Measurements from ENCODE around the gene KLHL11. TPM values are rescaled to one million over a fixed set of nuclear protein-coding genes. Genes with fewer than 3 reads are reported as not detected.
"Not testable (repeated sequence)": the region's sequence is repeated elsewhere in the genome, so short reads cannot be mapped to it uniquely, and the experiment has no call there.

The KLHL11 gene
- total RNA-seq, 2 donors from 2014 or later: 14.1 to 29.3 TPM

DNA sequence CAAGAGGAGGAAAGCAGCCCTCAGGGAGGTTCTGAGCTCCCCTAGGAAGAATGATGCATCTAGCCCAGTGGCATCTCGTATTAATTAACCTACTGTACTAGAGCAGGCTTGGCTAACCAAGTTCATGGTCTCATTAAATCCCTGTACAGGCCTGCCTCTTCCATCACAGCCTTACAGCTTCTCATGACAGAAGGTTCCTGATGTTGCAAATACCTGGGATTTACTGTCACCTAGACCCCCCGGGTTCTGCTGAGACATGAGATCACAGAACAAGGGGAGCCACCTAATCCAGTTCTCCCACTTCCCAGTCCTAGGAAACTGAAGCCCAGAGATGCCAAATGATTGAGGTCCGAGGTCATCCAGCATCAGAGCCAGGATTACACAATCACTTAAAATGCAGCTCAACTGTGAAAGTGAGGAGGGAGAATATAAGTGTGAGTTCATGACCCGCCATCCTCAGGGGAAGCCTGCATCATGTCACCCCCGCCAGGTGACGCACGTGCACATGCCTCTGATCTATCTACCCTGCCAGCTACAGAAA is 29.6 kb upstream of the KLHL11 start:
- H3K27ac Mint-ChIP-seq: peak overlapping the region in 1 of 2 donors; percentile 68
- ATAC-seq (no peak), DNase-seq (ENCODE audit: low spot score in 2 of 2) (no peak)
- H3K9me3 Mint-ChIP-seq: no peaks in the 10 kb centered on the region
- H3K36me3 Mint-ChIP-seq: peaks cover 0 to 6% of the 10 kb centered on the region in 2 donors

DNA sequence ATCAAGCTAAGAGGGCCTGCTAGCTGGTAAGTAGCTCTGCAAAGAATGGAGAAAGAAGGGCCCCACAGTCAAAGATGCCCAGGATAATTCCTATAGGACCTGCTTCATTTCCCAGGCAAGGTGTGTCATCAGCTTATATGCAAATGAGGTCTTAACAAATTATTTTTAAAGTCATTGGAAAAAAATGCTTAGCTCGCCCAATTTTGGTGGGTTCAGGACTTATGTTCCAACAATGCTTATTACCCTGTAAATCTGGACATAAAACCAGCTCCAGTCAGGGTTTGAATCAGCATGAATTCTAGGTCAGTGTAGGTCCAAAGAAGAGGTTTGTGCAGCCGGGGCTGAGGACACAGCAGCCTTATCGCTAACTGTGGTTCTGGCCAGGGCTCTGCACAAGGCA is 28.2 kb upstream of the KLHL11 start:
- peaks cover 0 to 10% of the 10 kb centered on the region in 2 donors for H3K36me3 Mint-ChIP-seq
- no peak for DNase-seq (ENCODE audit: low spot score in 2 of 2)
- no peak overlapping the region for H3K27ac Mint-ChIP-seq
- no peaks in the 10 kb centered on the region for H3K9me3 Mint-ChIP-seq
- ATAC-seq: no peak

DNA sequence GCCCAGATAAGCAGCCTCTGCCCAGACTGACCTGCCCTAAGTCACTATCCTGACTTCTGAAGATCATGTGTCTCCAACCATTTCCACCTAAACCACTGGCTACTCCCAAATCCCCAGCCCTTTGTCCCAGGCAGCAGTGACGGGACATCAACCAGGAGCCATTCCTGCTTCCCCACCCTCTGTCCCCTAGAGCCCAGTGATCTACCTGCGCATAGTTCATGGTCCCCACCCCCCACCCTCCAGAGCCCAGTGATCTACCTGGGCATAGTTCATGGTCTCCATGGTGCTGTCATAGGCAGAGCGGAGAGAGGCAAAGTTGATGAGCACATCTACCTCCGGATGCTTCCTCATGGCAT is 26.8 kb upstream of the KLHL11 start:
- DNase-seq (ENCODE audit: low spot score in 2 of 2): no peak
- no peaks in the 10 kb centered on the region for H3K9me3 Mint-ChIP-seq
- H3K27ac Mint-ChIP-seq: peak overlapping the region in 1 of 2 donors; percentile 85
- H3K36me3 Mint-ChIP-seq: peaks cover 0 to 14% of the 10 kb centered on the region in 2 donors
- no peak for ATAC-seq

DNA sequence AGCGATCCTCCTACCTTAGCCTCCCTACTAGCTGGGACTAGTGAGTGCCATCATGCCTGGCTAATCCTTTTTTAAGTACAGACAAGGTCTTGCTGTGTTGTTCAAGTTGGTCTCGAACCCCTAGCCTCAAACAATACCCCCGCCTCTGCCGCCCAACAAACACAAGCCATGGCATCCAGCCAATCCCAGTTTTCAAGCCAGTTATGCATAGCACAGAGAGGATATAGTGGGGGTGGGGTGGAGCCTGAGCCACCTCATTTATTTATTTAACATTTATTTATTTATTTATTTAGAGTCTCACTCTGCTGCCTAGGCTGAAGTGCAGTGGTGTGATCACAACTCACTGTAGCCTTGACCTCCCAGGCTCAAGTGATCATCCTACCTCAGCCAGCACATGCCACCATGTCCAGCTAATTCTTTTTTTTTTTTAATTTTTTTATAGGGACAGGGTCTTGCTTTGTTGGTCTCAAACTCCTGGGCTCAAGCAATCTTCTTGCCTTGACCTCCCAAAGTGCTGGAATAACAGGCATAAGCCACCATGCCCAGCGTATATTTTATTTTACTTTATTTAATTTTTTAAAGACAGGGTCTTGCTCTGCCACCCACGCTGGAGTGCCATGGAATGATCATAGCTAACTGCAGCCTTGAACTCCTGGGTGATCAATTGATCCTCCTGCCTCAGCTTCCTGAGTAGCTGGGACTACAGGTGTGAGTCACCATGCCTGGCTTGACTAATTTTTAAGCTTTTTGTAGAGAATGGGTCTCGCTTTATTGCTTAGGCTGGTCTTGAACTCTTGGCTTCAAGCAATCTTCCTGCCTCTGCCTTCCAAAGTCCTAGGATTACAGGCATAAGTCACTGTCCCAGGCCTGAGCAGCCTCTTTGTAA is 26.2 kb upstream of the KLHL11 start:
- Mint-ChIP-seq H3K27ac (peak overlapping the region in 1 of 2 donors; percentile 85), H3K9me3 (no peaks in the 10 kb centered on the region), H3K36me3 (peaks cover under 1 to 16% of the 10 kb centered on the region in 2 donors)
- DNase-seq (ENCODE audit: low spot score in 2 of 2) (no peak), ATAC-seq (no peak)

DNA sequence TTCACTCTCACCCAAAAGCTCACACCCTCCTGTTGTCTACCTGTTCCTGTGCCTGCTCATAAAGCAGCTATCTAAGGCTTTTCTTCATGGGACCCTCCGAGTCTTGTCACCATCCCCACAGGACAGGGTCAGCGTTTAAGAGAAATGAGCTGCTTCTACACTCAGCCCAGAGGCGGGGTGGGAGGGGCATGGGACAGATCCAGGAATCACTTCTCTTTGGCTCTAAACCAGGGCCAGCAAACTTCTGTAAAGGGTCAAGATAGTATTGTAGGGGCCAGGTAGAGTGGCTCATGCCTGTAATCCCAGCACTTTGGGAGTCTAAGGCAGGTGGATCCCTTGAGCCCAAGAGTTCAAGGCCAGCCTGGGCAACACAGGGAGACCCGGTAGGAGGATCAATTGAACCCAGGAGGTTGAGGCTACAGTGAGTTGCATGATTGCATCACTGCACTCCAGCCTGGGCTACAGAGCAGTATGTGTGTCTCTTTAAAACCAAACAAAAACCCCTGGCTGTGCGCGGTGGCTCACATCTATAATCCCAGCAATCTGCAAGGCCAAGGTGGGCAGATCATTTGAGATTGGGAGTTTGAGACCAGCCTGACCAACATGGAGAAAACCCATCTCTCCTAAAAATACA is 23.2 kb upstream of the KLHL11 start:
- ATAC-seq (no peak), DNase-seq (ENCODE audit: low spot score in 2 of 2) (no peak)
- Mint-ChIP-seq H3K9me3 (no peaks in the 10 kb centered on the region), H3K36me3 (peaks cover 14 to 25% of the 10 kb centered on the region in 2 donors), H3K27ac (peak overlapping the region in 1 of 2 donors; percentile 60)

DNA sequence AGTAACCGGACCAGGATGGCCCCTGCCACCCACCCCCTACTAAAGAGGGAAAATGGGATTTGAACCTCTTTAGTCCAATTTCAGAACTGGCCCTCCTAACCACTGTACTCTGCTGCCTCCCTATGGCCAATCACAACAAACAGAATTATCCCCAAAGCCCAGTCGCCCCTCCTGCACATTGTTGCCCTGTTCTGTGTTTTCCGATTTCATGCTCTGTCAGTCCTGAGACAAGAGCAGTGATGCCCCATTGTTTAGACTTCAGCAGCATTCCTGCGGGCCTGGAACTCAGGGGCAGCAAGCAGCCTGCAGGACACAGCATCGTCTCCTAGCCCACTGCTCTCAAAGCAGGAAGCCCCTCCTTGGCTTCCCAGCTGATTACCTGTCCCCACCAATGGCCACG is 20.5 kb upstream of the KLHL11 start:
- Mint-ChIP-seq H3K27ac (no peak overlapping the region), H3K9me3 (no peaks in the 10 kb centered on the region), H3K36me3 (peaks cover 19 to 20% of the 10 kb centered on the region in 2 donors)
- DNase-seq (ENCODE audit: low spot score in 2 of 2) (no peak), ATAC-seq (no peak)

DNA sequence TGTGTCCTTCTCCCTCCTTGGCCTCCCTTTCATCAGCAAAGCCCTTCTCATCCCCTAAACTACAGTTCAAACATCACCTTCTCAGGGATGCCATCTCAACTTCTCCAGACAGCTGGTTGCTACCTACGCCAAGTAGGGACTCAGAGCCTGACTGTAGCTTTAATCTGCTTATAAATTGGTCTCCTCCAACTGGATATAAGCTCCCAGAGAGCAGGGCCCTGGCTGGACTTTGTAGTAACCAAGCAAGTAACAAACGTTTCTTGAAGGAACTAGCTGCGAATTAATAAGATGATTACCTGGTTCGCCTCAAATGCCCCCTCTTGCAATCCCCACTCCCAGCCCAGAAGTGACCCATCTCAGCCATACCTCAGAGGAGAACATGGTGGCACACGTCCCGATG is 17.5 kb upstream of the KLHL11 start:
- Mint-ChIP-seq H3K9me3 (no peaks in the 10 kb centered on the region), H3K36me3 (peaks cover 24% of the 10 kb centered on the region in 2 donors), H3K27ac (peak overlapping the region in 1 of 2 donors; percentile 22)
- no peak for ATAC-seq
- DNase-seq (ENCODE audit: low spot score in 2 of 2): no peak

DNA sequence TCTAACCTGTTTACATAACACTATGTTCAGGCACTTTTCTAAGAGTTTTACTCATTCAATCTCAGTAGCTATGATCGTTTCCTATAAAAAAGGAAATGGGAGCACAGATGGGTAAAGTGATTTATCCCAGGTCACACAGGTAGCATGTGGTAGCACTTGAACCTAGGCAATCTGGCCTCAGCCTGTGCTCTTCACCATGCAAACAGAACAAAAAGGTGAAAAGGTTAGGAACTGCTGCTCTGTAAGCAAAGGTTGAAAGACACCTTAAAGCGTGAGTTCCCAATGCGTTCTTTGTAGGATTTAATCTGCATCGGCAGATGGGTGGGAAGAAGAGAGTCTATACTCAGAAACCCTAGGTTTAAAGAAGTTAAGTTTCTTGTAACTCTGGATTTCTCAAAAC is 14.9 kb upstream of the KLHL11 start:
- DNase-seq (ENCODE audit: low spot score in 2 of 2) (no peak), ATAC-seq (no peak)
- H3K27ac Mint-ChIP-seq: peak overlapping the region in 1 of 2 donors; percentile 44
- H3K36me3 Mint-ChIP-seq: peaks cover 15 to 27% of the 10 kb centered on the region in 2 donors
- H3K9me3 Mint-ChIP-seq: no peaks in the 10 kb centered on the region

DNA sequence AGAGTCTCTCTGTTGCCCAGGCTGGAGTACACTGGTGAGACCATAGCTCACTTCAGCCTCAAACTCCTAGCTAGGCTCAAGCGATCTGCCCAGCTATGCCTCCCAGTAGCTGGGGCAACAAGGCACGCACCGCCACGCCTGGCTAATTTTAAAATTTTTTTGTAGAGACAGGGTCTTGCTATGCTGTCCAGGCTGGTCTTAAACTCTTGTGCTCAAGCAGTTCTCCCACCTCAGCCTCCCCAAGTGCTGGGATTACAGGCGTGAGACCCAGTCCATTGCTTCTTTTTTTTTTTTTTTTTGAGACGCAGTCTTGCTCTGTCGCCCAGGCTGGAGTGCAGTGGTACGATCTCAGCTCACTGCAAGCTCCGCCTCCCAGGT is 9.1 kb upstream of the KLHL11 start:
- ATAC-seq; H3K27ac Mint-ChIP-seq; H3K9me3 Mint-ChIP-seq; DNase-seq (ENCODE audit: low spot score in 2 of 2): not testable (repeated sequence)
- peaks cover 8 to 46% of the 10 kb centered on the region in 2 donors for H3K36me3 Mint-ChIP-seq

DNA sequence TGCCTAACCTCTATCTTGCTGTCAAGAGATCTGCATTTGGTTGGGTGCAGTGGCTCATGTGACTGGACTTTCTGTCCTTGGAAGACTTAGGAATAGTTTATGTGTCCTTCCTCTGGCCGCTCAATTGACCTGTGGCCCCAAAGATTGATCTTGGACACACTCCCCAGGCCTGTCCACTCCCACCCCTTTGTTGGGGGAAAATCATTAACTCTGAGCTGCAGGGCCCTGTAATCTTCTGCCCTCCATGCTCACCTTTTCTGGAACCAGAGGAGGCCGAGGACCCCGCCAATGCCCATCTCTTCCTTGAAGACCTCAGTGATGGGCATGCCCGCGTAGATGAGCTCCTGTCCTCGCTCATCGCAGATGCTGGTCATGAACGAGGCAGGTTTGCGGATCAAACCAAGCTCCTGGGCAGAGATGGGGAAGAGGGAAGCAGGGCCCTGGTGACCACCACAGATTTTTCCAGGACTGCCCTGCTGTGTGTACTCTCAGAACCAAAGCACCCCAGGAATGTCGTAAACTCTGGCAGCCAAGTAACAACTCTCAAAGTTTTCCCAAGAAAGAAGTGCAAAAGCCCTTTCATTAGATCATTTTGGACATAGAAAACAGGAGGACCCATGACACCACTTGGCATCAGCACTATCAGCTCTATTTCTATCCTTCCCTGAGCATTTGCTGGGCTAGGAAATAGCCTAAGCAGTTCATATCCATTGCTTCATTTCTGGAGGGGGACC is 8.5 kb upstream of the KLHL11 start:
- Mint-ChIP-seq H3K9me3 (no peaks in the 10 kb centered on the region), H3K27ac (peak overlapping the region in 1 of 2 donors; percentile 32), H3K36me3 (peaks cover 8 to 46% of the 10 kb centered on the region in 2 donors)
- DNase-seq (ENCODE audit: low spot score in 2 of 2) (no peak), ATAC-seq (no peak)

DNA sequence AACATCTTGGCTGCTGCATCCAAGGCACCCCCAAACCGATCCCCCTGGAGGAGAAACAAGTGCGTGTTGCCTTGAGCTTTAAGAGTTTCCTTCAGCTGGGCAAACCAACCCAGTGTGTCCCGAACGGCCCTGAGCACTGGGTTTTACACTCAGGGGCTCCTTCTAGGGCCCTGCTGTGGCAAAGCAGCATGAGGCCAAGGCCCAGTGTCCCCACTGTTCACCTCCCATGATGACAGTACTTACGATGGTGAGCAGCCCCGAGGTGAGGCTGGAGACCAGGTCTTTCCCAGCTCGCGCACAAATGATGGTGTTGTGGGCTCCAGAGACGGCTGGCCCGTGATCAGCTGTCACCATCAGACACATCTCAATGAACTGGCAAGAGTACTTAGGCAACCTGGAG is 6.6 kb upstream of the KLHL11 start:
- Mint-ChIP-seq H3K27ac (peak overlapping the region; percentile 46 to 68), H3K36me3 (peaks cover 8 to 28% of the 10 kb centered on the region in 2 donors), H3K9me3 (no peaks in the 10 kb centered on the region)
- DNase-seq (ENCODE audit: low spot score in 2 of 2) (no peak), ATAC-seq (no peak)

DNA sequence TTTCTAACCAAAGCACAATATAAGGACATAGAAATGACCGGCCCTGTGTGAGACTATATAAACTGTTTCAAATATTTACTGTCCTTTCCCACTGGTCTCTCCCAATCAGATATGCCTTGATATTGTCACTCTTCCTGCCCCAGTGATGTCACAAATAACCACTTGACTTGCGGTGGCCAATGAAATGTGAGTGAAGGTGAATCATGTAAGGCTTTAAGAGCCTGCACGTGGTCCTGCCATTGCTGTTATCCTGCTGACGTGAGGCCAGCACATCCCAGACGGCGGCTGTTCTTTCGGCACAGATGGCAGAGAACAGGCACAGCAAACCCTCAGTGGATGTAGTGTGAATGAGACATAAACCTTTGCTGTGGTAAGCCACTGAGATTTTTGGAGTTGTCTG is 5.4 kb upstream of the KLHL11 start:
- no peak for DNase-seq (ENCODE audit: low spot score in 2 of 2)
- Mint-ChIP-seq H3K9me3 (no peaks in the 10 kb centered on the region), H3K27ac (peak overlapping the region; percentile 9 to 85), H3K36me3 (peaks cover 8 to 24% of the 10 kb centered on the region in 2 donors)
- peak in 1 of 2 donors; percentile 44 for ATAC-seq

DNA sequence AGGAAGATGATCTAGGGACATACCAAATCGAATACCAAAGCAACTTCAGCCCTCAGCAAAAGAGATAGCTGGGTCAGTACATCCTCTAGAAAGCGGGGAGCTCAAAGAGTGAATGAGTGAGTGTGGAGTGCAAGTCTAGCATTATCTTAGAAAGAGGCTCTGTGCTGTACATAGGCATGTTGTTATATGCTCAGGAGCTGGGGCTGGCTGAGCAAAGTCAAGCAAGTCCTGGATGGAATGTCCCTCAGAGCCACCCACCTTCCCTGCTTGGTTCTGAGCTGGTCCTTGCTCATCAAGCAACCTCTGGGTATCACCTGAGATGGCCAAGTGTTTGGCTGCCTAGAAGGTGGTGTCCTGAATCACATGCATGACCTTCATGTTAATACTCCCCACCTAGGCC is 4.9 kb upstream of the KLHL11 start:
- DNase-seq (ENCODE audit: low spot score in 2 of 2) (no peak), ATAC-seq (no peak)
- Mint-ChIP-seq H3K9me3 (no peaks in the 10 kb centered on the region), H3K27ac (peak overlapping the region; percentile 63 to 85), H3K36me3 (peaks cover 8 to 24% of the 10 kb centered on the region in 2 donors)

DNA sequence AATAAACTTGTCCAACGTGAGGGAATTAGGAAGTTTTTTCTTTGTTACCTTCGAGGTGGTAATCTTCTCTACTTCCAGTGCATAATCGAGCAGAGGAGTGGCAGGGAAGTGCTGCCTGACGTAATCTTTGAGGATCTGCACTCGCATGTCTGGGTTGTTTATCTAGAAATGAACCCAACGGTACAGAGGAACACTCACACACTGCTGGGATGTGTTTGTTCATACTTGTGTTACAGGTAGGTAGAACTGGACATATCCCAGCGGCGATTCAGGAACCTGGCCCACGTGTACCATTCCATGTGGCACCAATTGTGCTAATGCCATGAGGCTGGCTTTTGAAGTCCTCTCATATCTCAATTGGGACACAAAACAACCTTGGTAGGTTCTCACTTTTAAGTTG is 4.2 kb upstream of the KLHL11 start:
- H3K36me3 Mint-ChIP-seq: peaks cover 8 to 24% of the 10 kb centered on the region in 2 donors
- no peaks in the 10 kb centered on the region for H3K9me3 Mint-ChIP-seq
- ATAC-seq: no peak
- peak overlapping the region; percentile 63 to 85 for H3K27ac Mint-ChIP-seq
- DNase-seq (ENCODE audit: low spot score in 2 of 2): no peak

DNA sequence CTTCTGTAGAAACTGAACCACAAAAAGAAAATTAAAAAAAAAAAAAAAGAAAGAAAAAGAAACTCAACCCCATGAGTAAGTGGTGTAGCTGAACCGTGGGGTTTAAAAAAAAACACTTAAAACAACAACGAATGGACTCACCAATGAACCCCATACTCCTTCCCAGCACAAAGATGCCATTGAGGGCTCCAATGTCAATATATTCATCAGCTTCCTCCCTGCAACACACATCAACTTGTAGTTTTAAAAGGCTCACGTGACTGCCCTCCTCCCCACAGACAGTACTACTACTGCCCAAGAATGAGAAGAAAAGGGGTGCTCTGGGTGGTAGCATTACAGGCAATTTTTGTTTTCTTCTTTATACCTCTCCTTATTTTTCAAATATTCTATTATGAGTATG is 3.3 kb upstream of the KLHL11 start:
- H3K36me3 Mint-ChIP-seq: peaks cover 8 to 24% of the 10 kb centered on the region in 2 donors
- peak; percentile 2 to 12 for ATAC-seq

DNA sequence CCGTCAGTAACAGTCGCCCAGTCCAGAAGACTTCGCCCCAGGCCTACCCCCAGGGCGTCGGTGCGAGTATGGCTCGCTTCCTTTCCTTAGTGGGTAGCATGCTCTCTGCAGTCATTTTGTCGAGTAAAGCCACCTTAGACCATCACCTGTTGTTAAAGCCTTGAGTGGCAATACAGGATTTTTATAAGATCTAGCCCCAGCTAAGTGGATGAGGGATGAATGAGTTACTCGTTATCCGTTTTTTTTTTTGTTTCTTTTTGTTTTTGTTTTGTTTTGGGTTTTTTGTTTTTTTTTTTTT is 322 bp upstream of the KLHL11 start:
- DNase-seq (ENCODE audit: low spot score in 2 of 2) (no peak), ATAC-seq (no peak)
- Mint-ChIP-seq H3K9me3 (no peaks in the 10 kb centered on the region), H3K36me3 (peaks cover 2 to 8% of the 10 kb centered on the region in 2 donors), H3K27ac (no peak overlapping the region)

More for the DNA sequence above, 3.3 kb upstream of the KLHL11 start:
- peak overlapping the region; percentile 63 to 85 for H3K27ac Mint-ChIP-seq
- H3K9me3 Mint-ChIP-seq: no peaks in the 10 kb centered on the region
- DNase-seq (ENCODE audit: low spot score in 2 of 2): no peak

DNA sequence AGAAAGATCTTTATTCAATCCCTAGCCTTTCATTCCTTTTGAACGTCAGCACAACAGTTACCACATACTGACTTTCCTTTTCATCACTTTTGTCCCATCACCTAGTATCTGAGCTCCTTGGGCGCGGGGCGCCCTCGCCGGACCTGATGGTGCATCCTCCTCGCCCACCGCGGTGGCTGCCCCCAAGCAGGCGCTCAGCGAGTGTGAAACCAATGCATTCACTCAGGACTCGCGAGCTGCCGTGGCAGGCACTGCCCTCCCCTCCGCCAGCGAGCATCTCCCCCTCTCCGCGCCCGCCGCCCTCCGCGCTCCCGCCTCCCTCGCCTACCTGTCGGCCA is 756 bp downstream of the KLHL11 start:
- peaks cover 0 to 2% of the 10 kb centered on the region in 2 donors for H3K36me3 Mint-ChIP-seq
- H3K27ac Mint-ChIP-seq: no peak overlapping the region
- ATAC-seq (peak in 1 of 2 donors; percentile 28), DNase-seq (ENCODE audit: low spot score in 2 of 2) (no peak)
- H3K9me3 Mint-ChIP-seq: no peaks in the 10 kb centered on the region
